ENCODE results near the gene BCL2A1. TPM values are rescaled to one million over a fixed set of nuclear protein-coding genes. Genes with fewer than 3 reads are reported as not detected.
"Not testable (repeated sequence)": the region's sequence is repeated elsewhere in the genome, so short reads cannot be mapped to it uniquely, and the experiment has no call there.

Gene BCL2A1
- total and polyA plus RNA-seq, 10 of the 15 experiments (the other 5 are each of a cell fraction or from before 2014, with no cell fraction given), result 181 to 570 (median 321) TPM

DNA sequence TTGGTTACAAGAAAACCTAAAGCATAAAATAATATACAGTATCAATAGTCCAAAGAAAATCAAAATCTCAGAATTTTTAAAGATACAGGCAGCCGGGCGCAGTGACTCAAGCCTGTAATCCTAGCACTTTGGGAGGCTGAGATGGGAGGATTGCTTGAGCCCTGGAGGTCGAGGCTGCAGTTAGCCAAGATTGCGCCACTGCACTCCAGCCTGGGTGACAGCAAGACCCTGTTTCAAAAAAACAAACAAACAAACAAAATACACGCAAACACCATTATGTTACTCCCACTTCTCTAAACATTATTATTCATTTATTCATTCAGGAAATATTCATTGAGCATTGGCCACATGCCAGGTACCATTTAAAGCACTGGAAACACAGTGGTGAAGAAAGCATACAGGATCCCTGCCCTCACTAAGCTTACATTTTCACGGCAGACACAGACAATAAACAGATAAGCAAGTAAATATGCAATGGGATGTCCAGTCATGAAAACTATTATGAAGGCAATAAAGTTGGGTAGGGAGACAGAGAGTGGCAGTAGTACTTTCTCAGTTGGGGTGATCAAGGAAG is 6.7 kb downstream of the BCL2A1 start (continued):
- TF ChIP-seq SIX5 (IDR thresholded peaks at IDR 0.05; ENCODE audit: low read depth, low read length, severe bottlenecking), result no peak
- TF ChIP-seq KLF5 (IDR thresholded peaks at IDR 0.05; ENCODE audit: partially characterized antibody), result no peak

- intact Hi-C loops (cut with micrococcal nuclease; ENCODE audit: unreplicated experiment); ATAC-seq; in situ Hi-C loops (cut with MboI): not testable (repeated sequence)
Measured at GRCh38 chr15:79962921-79963320, 8.1 kb downstream of the BCL2A1 start.

More at GRCh38 chr15:79962921-79963320, 8.1 kb downstream of the BCL2A1 start:
- H2AFZ ChIP-seq (ENCODE audit: control insufficient read depth, low read depth, low read length); H3K27ac ChIP-seq (ENCODE audit: control insufficient read depth, insufficient read depth); H3K9me3 ChIP-seq (replicated peaks; ENCODE audit: control insufficient read depth, insufficient read depth, low read length); H3K4me1 ChIP-seq (ENCODE audit: control insufficient read depth, insufficient read depth, low read length); H3K27me3 ChIP-seq (replicated peaks in 1 of 2; ENCODE audit: control insufficient read depth in 2 of 2, insufficient read depth in 2 of 2, low read length in 1 of 2); DNase-seq (ENCODE audit: low read depth, low spot score); FAIRE-seq; H3K9ac ChIP-seq (ENCODE audit: control insufficient read depth, insufficient read depth, low read length); BruUV-seq (replicated peaks); H4K20me1 ChIP-seq (ENCODE audit: control insufficient read depth, insufficient read depth); H3K36me3 ChIP-seq (ENCODE audit: control insufficient read depth in 2 of 2, insufficient read depth in 2 of 2, low read length in 1 of 2): not testable (repeated sequence)
- peak overlapping the region; percentile 28; the same call in 1 of the 2 replicates for H3K4me3 ChIP-seq
- POLR2A ChIA-PET, result interaction anchor here (1.0 to 3.3 kb wide), 4 partner anchors 9 to 55 kb away, joined by 3 to 14 read pairs (median 13); partner anchors contain the start of gene BCL2A1
- WGBS (ENCODE audit: insufficient coverage, insufficient replicate concordance, low lambda C conversion rate, missing lambda C conversion rate), result 81% methylated on average over 11 of the region's 11 CpGs
- peaks cover 69% of the 10 kb centered on the region for H3K79me2 ChIP-seq (ENCODE audit: control insufficient read depth, insufficient read depth, low read length)
- TF ChIP-seq, protein P1, sequence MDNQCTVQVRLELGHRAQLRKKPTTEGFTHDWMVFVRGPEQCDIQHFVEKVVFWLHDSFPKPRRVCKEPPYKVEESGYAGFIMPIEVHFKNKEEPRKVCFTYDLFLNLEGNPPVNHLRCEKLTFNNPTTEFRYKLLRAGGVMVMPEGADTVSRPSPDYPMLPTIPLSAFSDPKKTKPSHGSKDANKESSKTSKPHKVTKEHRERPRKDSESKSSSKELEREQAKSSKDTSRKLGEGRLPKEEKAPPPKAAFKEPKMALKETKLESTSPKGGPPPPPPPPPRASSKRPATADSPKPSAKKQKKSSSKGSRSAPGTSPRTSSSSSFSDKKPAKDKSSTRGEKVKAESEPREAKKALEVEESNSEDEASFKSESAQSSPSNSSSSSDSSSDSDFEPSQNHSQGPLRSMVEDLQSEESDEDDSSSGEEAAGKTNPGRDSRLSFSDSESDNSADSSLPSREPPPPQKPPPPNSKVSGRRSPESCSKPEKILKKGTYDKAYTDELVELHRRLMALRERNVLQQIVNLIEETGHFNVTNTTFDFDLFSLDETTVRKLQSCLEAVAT (IDR thresholded peaks at IDR 0.05), result peak; percentile 97
- H3K4me2 ChIP-seq (ENCODE audit: control insufficient read depth, insufficient read depth), result peak overlapping the region; percentile 95; the same call in 1 of the 2 replicates
- CTCF ChIA-PET, result interaction anchor here (0.5 to 3.5 kb wide), 3 partner anchors 8 to 66 kb away, joined by 3 to 12 read pairs (median 4); partner anchors contain the start of gene BCL2A1
- RAD21 ChIA-PET (ENCODE audit: unreplicated experiment), result interaction anchor here (1.1 to 8.3 kb wide), 4 partner anchors 15 to 64 kb away, joined by 3 to 48 read pairs (median 4); no protein-coding TSS in a partner anchor
- SMC1A ChIA-PET (ENCODE audit: uncharacterized antibody, unreplicated experiment), result interaction anchor here (1.0 to 8.0 kb wide), 2 partner anchors 16 to 21 kb away, joined by 3 to 85 read pairs; no protein-coding TSS in a partner anchor

Data from GM12878 (cell line).